NB4 (cell line): ENCODE measurements around the gene RIPOR3.

Experiments
- POLR2A ChIP-seq: IDR thresholded peaks from 2 replicates; pipeline ENCODE4 v1.6.1; 2011; ENCODE audit warnings: mild to moderate bottlenecking; ENCODE audit not compliant: insufficient read length; ENCODE audit errors: extremely low read depth
- TF ChIP-seq, protein P1 (sequence below): IDR thresholded peaks from one replicate; pipeline ENCODE4 v1.5.1; 2012; ENCODE audit warnings: low read depth, low read length
- TF ChIP-seq, protein P2 (sequence below): IDR thresholded peaks from 2 replicates; pipeline ENCODE4 v1.6.1; 2011; ENCODE audit warnings: low read depth, low read length

DNA sequence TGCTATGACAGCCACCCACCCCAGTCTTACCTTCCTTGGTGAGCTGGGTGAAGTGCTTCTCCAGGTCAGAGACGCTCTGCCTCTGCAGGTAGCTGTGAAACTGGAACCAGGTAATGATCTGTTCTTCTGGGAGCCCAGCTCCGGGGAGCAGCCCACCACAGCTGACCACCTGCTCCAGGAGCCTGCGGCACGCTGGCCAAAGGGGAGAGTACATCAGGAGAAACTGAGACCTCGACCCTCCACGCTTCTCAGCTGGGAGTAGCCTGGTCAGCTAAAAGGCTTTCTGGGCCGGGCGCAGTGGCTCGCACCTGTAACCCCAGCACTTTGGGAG lies 98.4 kb downstream of the RIPOR3 start:
- TF ChIP-seq, protein P1, sequence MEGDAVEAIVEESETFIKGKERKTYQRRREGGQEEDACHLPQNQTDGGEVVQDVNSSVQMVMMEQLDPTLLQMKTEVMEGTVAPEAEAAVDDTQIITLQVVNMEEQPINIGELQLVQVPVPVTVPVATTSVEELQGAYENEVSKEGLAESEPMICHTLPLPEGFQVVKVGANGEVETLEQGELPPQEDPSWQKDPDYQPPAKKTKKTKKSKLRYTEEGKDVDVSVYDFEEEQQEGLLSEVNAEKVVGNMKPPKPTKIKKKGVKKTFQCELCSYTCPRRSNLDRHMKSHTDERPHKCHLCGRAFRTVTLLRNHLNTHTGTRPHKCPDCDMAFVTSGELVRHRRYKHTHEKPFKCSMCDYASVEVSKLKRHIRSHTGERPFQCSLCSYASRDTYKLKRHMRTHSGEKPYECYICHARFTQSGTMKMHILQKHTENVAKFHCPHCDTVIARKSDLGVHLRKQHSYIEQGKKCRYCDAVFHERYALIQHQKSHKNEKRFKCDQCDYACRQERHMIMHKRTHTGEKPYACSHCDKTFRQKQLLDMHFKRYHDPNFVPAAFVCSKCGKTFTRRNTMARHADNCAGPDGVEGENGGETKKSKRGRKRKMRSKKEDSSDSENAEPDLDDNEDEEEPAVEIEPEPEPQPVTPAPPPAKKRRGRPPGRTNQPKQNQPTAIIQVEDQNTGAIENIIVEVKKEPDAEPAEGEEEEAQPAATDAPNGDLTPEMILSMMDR, result no peak
- no peak for TF ChIP-seq POLR2A
- TF ChIP-seq, protein P2, sequence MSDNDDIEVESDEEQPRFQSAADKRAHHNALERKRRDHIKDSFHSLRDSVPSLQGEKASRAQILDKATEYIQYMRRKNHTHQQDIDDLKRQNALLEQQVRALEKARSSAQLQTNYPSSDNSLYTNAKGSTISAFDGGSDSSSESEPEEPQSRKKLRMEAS, result no peak
